Endothelial cell of umbilical vein (primary cell): ENCODE data around the gene EPB41L2.

Experiments used
- CTCF ChIP-seq, 2 donors: IDR thresholded peaks; 1 replicate in 1 of 2; 2 replicates in 1 of 2; pipeline ENCODE4 v1.5.1; 2011; ENCODE audit warnings: low read length in 2 of 2, mild to moderate bottlenecking in 2 of 2, moderate library complexity in 2 of 2, control low read depth in 1 of 2, inconsistent platforms in 1 of 2, low read depth in 1 of 2; ENCODE audit not compliant: insufficient read depth in 1 of 2; ENCODE audit errors: extremely low read depth in 1 of 2
- JUN ChIP-seq: IDR thresholded peaks from 2 replicates; pipeline ENCODE4 v1.6.1; 2011; ENCODE audit warnings: borderline replicate concordance, low read depth; ENCODE audit not compliant: insufficient read length, insufficient read depth
- MYC ChIP-seq: IDR thresholded peaks from one replicate; pipeline ENCODE4 v1.6.1; 2011; ENCODE audit warnings: mild to moderate bottlenecking, low read depth, low read length
- POLR2A ChIP-seq: IDR thresholded peaks from 2 replicates; pipeline ENCODE4 v1.6.1; 2012; ENCODE audit warnings: low read depth, mild to moderate bottlenecking, control low read depth, low read length

- TF ChIP-seq CTCF (IDR thresholded peaks at IDR 0.05; ENCODE audit: extremely low read depth in 1 of 2, insufficient read depth in 1 of 2, low read depth in 1 of 2, low read length in 2 of 2) (no peak), MYC (no peak), POLR2A (no peak), JUN (no peak)
Observed at GRCh38 chr6:130965656-130966055, 97.4 kb downstream of the EPB41L2 start.
